GM18517 (cell line): ENCODE measurements around the gene TGFBI.

Experiments
- ATAC-seq: cut with Tn5 transposase; IDR thresholded peaks from one replicate; pipeline ENCODE4 v1.9.1; 2021; ENCODE audit warnings: mild to moderate bottlenecking, moderate library complexity; ENCODE audit not compliant: unreplicated experiment

Gene TGFBI

DNA sequence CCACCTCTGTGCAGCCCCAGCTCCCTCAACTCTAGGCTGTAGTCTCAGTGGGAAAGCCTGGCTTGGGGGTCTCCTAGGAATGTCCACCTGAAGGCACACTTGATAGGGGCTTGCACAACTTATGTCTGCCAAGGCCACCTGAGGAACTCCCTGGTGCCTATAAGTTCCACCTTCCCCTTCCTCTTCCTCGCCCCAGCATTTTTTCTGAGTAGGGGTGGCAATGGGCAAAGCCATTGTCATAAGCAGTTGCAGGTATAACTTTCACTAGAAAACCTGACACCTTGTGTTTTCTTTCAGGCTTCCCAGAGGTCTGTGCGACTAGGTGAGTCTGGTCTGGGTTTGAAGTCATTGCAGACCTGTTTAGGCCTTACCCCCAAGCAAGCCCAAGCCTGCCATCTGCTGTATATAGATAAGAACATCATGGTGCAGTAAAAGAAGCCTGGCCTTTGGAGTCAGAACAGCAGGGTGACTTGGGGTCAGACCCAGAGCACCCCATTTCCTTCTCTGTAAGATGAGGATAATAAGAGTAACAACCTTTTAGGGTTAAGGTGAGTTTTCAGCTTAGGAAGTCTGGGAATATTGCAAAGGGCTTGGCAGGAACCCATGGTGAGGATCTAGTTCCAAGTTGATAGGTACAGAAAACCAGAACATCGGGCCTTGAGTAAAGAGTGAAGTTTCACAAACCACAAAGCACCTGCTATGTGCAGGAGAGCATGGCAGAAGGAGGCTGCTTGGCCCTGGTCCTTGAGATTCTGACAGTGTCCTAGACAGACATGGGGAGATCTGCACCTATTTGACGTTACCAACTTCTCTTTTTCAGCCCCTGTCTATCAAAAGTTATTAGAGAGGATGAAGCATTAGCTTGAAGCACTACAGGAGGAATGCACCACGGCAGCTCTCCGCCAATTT, 33.8 kb downstream of the TGFBI start:
- no peak for ATAC-seq

DNA sequence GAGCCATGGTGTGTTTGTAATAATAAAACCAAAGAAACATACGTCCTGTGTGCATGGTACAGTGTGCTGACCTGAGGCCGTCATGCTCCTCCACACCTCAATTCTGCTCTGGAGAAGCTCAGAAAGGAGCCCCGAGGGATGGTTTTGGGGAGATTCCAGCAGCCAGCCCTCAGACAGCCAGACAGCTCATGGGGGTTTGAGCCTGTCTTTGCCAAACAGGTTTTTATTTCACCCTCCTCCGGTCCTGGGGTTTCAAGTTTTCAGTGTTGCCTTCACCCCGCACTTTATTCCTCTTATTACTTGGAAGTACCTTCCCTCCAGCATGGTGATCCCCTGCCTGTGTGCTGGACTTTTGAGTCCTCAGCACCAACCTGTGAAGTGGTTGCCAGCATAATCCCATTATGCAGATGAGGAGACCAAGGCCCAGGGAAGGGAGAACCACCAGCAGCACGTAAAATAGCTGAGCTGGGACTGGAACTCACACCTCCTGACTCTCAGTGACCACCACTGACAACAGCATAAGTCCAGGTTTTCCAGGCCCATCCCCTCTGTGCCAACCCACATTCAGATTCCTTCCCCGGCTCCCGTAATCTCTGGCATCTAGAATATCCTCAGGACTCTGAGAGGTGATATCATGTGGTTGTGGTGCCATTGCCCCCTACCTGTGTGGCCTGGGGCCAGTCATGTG, 35.1 kb downstream of the TGFBI start:
- no peak for ATAC-seq

DNA sequence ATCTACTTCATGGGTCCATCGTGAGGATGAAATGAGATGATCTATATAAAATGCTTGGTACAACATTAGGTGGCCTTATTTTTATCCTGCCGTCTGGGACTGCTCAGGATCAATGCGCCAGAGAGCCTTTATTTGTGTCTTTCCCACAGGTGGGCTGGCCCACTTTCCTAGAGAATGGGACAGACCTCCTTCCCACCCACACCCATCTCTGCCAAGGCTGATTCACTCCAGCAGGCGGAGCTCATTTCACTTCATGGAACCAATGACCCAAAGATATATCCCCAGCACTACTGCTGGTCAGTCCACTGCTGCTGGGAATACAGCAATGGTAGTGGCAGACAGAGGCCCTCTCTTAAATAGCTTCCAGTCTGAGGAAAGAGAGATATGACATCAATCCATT, 35.7 kb downstream of the TGFBI start:
- no peak for ATAC-seq

DNA sequence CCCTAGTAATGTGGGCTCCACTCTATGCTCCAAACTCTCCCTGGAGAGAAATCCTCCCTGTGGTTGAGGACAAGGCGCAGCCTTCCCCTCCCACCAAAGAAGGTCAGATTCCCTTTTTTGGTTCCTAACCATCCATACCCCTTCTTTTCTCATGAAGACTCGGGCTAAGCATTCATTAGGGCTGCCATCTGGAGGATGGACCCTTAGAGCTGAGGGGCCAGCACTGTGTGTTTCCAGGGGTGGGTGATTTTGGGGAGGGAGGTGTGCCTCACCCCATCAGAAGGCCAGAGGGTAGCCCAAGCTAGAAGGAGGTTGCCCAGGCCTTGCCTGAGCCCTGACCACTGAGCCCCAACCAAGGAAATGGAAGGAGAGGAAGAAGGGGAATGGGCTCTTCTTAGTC, 36.8 kb downstream of the TGFBI start:
- ATAC-seq = no peak

DNA sequence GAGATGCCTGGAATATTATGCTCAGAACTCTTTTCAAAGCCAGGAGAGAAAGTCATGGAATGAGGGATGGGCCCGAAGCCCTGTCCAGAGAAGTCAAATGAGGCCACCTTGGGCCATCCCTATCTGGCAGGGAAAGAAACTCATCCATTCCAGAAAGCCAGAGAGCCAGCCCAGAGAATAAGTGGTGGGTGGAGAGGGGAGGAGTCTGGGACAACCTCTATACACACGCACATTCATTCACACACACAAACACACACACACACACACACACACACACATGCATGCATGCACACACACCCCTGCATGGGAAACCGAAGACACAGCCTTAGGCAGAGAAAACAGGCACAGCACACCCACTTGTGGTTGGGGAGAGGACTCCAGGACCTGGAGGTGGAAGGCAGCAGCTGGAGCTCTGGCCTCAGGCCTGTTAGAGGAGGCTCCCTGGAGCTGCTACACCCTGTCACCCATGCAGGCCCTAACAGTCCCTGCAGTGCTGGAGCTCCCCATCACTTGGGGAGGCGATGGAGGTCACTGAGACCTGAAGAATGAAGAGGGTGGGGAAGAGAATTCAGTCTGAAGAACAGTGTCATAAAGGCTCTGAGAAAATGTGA, 38.0 kb downstream of the TGFBI start:
- no peak for ATAC-seq

DNA sequence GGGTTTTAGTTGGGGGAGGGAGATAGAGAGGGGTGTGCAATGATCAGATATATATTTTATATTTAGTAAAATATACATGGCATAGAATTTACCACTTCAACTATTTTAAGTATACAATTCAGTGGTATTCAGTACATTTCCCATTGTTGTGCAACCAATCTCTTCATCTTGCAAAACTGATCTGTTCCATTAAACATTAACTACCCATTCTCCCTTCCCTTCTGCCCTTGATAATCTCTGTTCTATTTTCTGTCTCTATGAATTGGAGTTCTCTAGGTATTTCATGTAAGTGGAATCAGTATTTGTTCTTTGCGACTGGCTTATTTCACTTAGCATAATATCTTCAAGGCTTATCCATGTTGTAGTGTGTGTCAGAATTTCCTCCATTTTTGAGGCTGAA, 38.6 kb downstream of the TGFBI start:
- ATAC-seq = no peak

DNA sequence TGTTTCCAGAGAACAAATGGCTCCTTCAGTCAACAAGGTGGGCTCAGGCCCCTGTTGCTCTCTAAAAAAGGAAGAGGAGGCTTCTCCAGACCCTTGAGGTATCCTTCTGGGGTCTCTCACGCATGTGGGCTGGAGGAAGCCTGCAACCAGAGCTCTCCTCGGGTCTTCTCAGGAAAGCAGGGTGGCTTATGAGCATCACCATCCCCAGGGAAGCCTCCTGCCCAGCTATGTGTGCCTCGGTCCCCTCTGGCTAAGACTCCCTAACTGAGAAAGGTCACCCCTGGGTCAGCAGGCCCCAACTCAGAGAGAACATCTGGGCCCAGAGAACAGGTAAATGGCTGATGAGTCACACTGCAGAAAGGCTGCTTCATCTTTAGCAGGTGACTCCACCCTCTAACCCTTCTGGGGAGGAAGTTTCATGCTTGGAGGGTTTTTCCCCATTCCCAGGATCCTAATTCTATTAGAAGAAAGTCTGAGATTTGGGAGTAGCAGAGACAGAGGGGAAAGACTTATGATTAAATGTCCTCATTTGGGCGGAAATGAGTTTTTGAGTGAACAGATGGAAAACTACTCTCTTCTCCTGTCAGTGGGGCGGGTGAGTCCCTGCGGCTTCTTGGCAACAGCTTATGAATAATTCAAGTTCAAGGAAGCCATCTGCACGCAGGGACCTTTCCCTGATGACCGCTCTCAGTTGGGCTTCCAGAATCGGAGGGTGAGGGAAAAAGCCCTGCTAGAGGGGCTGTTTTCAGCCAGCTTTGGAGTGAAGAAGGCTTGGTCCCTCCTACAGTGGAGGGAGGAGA, 41.9 kb downstream of the TGFBI start:
- no peak for ATAC-seq

DNA sequence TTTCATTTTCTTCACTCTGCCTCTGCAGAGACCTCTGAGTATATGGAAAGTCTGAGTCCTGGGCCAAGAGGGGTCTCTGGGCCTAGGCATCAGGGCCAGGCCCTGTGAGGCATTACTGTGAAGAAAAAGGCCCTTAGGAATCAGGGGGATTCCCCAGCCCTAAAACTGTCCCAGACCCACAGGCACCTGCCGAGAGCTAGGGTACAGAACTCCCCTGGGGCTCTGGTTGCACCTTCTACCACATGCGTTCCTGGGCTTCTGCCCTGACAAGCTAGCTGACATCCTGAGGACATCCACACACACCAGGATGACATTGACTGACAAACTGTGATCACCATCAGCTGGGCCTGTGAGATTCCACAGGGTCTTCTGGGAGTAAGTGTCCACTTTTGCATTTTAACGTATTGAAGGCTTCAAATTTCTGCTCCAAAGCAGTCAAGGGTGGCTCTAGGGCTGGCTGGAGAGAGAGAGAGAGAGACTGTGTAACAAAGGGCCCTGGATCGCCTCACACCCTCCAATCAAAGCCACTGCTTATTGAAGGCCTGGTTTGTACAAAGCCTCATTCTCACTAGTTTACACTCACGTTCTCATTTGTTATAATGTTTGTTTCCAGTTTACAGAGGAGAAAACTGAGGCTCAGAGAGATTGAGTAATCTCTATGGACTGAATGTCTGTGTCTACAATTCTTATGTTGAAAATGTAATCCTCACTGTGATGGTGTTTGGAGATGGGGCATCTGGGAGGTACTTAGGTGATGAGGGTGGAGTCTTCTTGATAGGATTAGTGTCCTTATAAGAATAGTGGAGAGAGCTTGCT, 45.1 kb downstream of the TGFBI start:
- peak; percentile 89 for ATAC-seq

DNA sequence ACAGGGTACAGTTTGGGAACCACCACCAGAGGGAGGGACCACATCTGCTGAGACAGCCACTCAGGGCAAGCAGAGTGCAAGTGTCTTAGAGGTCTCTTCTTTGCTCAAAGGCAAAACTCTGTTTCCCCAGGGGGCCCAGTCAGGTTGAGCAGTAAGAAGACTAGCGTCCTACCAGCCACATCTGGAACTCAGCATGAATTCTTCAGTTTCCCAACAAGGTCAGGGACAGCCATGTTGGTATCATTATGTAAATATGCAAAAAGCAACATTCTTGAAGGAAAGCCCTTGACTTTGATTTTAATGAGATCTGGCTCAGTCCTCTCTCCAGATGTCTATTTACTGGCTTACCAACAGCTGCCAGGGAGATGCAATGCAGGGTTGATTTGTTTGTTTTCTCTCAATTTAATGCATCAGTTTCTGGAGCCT, 46.7 kb downstream of the TGFBI start:
- no peak for ATAC-seq

DNA sequence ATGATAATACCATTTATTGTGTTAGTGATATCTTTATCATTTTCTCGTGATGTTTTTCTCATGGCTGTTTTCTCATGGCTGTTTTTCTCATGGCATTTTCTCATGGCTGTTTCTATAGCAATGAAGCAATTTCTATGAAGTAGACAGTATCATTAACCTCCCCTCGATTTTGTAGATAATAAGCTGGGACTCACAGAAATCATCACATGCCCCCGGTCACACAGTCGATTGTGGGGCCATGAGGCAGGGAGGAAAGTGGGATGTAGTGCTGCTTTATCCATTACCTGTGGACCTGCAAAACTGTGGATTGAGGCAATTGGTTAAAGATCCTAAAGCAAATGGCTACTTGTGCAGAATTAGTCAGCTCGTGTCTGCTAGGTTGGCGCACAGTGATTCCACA, 47.3 kb downstream of the TGFBI start:
- no peak for ATAC-seq

DNA sequence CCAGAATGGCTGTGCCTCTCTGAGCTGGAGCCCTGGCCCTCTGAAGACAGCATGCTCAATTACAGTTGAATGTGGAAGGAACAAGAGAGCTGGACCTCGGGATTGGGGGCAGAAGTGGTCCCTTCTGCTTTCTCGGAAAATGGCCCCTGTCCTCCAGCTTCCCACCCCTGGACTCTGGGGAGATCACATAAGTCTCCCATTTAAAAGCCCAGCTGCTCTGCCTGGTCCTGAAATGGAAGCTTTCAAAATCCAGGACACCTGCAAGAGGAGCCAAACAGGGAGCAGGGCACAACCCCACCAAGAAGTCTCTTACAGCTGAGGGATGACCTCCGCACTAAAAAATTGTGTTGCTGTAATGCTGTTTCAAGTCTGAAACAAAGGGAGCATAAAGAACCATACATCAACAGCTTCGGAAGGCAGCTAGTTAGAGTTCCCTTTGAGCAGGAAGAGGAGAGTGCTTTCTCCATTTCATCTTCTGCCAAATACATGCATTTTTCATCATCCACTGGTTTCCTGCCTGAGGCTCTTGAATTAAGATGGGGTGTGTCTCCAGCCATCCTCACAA, 48.2 kb downstream of the TGFBI start:
- ATAC-seq = no peak

DNA sequence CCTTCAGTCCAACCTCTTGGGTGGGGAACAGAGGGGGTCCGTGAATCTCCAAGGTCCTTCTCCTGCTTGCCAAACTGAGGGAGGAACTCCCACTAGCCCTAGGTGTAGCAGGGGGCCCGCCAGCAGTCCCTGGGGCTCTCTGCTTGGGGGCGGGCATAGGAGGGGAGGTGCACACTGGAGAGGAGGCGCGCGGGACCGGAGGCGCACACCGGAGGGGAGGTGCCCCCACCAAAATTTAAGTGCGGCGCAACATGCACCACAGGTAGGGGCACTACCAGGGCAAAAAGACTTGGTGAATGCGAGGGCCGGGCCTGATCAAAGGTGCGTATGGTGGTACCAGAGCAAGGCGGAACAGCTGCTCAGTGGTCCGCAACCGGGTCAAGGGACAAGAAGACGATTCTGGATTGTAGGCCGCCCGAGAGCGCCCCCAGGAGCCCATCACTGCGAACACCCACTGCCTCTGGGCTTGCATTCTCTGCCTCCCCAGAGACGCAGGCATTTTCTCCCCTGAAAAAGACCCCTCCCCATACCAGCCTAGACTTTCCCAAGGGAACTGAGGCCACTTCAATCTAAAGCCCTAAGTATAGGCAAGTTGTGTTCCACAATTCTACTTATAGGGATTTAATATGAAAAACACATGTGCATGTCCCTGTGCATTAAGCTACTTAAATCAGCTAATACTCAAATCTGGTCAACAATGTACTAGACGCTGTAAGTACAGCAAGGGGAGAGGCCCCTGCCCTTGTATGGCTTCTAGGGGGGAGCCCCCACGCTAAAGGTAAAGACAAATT, 50.6 kb downstream of the TGFBI start:
- peak; percentile 5 for ATAC-seq

DNA sequence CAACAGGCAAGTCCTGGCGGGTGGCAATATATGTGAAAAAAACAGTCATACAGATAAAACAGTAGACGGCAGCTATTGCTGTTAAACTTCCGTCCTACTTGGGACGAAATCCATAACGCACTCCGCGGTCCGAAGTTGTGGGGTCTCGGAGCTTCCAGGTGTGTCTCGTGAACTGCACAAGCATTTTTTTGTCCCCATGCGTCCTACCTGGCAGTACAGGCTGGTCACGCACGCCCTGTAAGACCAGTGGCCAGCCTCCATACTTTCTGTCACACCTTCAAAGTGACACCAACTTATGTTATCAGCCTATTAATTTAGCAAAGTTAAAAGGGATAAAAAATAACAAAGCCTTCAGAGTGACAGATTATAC, 51.3 kb downstream of the TGFBI start:
- peak; percentile 44 for ATAC-seq

DNA sequence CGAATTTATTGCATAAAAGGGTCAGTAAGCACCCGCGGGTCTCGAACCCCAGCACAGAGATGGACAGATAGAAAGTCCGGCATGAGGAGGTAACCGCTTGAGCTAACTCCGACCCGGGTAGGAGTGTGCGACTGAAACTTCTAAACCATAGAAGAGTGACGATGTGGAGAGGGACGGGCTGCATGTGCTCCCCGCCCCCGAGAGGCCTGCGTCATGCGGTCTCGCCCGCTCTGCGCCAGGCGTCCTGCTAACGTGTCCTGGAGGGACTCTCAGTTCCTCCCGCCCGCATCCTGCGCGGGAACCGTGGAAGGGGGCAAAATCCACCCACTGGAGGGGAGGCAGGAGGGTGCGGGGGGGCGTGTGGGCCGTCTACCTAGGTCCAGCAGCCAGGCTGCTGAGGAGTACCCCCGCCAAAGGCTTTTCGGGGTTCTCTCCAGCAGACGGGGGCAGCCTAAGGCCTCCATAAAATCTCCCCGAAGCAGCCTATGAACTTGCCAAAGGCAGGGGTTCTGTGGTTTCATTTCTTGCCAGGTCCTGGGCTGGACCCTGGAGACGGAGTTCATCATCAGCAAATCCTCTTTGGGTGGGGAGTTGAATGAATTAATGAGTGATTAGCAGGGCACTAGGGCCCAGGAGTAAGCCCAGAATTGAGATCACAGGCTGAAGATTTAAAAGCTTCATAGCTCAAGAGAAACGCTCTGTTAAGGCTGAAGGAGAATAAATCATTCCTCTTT, 51.9 kb downstream of the TGFBI start:
- peak; percentile 94 for ATAC-seq

DNA sequence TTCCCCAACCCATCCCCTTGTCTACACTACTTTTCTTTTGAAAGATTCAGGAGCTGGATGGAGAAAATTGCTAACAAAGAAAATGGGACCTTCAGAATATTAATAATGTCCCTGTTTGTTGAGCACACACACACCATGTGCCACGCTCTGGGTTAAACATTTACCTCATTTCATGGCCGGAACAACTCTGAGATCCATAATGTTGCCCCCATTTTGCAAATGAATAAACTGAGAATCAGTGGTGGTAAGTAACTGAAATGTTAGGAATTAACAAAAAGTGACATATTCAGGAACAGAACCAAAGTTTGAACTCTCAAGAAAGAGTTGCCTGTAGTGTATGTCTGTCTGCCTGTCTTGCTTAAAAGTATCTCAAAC, 52.4 kb downstream of the TGFBI start:
- no peak for ATAC-seq

DNA sequence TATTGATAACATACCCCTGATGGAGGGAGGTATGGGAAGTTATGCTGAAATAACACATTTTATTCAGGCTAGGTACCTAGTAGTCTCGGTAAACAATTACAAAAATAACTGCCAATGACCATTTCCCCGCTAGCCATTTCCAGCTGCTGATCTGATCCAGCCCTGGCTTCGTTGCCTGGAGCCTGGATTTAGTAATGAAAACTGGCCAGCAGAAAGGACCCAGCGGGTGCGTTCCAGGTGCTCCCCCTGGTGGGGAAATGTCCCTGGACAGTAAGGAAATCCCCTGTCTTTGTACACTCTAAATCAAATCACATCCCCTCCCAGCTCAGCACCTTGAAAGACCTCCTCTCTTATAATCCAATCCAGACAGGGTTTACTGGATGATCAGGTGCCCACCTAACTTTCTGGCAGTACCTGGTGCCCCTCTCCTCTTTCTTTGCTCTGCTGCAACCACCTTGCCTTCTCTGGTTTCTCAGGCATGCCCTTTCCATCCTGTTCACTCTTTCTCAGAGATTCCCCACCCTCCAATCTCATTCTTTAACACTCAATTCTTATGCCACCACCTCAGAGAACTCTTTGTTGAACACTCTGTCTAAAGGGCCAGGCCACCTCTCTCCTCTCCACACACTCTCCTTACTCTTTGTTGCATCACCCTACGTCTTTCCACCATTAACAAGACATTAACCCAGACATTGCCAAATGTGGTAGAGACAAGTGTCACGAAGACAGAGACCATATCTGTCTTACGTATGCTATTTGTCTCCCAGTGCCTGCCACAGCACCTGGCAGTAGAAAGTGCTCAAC, 53.8 kb downstream of the TGFBI start:
- no peak for ATAC-seq

DNA sequence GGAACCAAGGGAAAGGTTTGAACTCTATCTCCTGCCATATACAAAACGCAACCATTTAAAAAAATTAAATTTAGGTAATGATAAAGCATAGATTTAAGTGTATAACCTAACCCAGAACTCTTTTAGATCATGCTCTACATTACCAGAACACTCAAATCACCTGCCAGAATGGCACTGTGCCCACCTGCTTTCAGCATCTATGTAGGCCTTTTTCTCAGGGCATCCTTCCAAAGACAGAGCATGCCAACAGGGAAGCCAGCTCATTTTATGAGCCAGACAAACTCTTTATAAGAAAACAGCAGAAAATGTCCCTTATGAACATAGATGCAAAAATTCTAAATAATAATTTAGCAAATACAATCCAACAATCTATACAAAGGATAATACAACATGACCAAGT, 55.9 kb downstream of the TGFBI start:
- no peak for ATAC-seq
